ENCODE data around the gene SH3RF2.

DNA sequence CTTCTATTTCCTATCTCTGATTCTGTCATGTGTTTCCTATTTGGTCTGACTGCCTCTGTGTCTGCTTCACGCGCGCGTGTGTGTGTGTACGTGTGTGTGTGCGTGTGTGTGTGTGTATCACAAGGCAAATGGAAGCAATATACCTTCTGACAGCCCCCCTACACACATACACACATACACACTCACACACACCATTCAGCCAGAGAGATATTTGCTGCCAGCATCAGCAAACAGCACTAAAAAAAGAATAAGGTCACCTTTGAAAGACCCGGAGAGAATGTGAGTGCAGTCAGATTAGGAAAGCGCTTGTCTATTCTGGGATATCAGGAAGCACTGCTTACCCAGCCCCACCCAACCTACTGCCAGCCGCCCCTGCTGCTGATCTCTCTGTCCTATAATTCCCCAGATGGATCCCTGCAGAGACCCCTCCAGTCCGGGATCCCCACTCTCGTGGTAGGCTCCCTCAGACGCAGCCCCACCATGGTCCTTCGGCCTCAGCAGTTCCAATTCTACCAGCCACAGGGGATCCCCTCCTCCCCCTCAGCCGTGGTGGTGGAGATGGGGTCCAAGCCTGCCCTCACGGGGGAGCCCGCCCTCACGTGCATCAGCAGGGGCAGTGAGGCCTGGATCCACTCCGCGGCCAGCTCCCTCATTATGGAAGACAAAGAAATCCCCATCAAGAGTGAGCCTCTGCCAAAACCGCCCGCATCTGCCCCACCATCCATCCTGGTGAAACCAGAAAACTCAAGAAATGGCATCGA is 123.3 kb downstream of the SH3RF2 start:
- TF ChIP-seq, protein P1, sequence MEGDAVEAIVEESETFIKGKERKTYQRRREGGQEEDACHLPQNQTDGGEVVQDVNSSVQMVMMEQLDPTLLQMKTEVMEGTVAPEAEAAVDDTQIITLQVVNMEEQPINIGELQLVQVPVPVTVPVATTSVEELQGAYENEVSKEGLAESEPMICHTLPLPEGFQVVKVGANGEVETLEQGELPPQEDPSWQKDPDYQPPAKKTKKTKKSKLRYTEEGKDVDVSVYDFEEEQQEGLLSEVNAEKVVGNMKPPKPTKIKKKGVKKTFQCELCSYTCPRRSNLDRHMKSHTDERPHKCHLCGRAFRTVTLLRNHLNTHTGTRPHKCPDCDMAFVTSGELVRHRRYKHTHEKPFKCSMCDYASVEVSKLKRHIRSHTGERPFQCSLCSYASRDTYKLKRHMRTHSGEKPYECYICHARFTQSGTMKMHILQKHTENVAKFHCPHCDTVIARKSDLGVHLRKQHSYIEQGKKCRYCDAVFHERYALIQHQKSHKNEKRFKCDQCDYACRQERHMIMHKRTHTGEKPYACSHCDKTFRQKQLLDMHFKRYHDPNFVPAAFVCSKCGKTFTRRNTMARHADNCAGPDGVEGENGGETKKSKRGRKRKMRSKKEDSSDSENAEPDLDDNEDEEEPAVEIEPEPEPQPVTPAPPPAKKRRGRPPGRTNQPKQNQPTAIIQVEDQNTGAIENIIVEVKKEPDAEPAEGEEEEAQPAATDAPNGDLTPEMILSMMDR (CRISPR knock-in tag; IDR thresholded peaks at IDR 0.05): no peak
- TF ChIP-seq, protein P2, sequence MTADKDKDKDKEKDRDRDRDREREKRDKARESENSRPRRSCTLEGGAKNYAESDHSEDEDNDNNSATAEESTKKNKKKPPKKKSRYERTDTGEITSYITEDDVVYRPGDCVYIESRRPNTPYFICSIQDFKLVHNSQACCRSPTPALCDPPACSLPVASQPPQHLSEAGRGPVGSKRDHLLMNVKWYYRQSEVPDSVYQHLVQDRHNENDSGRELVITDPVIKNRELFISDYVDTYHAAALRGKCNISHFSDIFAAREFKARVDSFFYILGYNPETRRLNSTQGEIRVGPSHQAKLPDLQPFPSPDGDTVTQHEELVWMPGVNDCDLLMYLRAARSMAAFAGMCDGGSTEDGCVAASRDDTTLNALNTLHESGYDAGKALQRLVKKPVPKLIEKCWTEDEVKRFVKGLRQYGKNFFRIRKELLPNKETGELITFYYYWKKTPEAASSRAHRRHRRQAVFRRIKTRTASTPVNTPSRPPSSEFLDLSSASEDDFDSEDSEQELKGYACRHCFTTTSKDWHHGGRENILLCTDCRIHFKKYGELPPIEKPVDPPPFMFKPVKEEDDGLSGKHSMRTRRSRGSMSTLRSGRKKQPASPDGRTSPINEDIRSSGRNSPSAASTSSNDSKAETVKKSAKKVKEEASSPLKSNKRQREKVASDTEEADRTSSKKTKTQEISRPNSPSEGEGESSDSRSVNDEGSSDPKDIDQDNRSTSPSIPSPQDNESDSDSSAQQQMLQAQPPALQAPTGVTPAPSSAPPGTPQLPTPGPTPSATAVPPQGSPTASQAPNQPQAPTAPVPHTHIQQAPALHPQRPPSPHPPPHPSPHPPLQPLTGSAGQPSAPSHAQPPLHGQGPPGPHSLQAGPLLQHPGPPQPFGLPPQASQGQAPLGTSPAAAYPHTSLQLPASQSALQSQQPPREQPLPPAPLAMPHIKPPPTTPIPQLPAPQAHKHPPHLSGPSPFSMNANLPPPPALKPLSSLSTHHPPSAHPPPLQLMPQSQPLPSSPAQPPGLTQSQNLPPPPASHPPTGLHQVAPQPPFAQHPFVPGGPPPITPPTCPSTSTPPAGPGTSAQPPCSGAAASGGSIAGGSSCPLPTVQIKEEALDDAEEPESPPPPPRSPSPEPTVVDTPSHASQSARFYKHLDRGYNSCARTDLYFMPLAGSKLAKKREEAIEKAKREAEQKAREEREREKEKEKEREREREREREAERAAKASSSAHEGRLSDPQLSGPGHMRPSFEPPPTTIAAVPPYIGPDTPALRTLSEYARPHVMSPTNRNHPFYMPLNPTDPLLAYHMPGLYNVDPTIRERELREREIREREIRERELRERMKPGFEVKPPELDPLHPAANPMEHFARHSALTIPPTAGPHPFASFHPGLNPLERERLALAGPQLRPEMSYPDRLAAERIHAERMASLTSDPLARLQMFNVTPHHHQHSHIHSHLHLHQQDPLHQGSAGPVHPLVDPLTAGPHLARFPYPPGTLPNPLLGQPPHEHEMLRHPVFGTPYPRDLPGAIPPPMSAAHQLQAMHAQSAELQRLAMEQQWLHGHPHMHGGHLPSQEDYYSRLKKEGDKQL (CRISPR knock-in tag; IDR thresholded peaks at IDR 0.05; ENCODE audit: low read depth): no peak
- TF ChIP-seq YY1 (IDR thresholded peaks at IDR 0.05; ENCODE audit: insufficient read depth, insufficient replicate concordance, low read depth, low read length) (no peak), RFXAP (CRISPR knock-in tag; IDR thresholded peaks at IDR 0.05; ENCODE audit: borderline replicate concordance) (no peak)
